NCI-H2171 treated with DMSO at 0.1 percent for 48 hours (cell line): ENCODE data around the gene ZNF841.
"Not testable (repeated sequence)": the region's sequence is repeated elsewhere in the genome, so short reads cannot be mapped to it uniquely, and the experiment has no call there.

ENCODE experiments used
- DNase-seq: peaks from one replicate; lab custom pipeline; 2025; lab: John Stamatoyannopoulos, UW

The ZNF841 gene

GRCh38 chr19:52095172-52096014, at the start of gene ZNF841:
ZNF841 (minus strand) TSS chr19:52095765; CDS start chr19:52084801, 10,964 bp downstream.
- DNase-seq: peak; percentile 91

- no peak for DNase-seq
These were observed 46.5 kb upstream of the ZNF841 start for GRCh38 chr19:52142001-52142595.

- DNase-seq: no peak
These were observed 45.6 kb upstream of the ZNF841 start for GRCh38 chr19:52141203-52141602.

DNA sequence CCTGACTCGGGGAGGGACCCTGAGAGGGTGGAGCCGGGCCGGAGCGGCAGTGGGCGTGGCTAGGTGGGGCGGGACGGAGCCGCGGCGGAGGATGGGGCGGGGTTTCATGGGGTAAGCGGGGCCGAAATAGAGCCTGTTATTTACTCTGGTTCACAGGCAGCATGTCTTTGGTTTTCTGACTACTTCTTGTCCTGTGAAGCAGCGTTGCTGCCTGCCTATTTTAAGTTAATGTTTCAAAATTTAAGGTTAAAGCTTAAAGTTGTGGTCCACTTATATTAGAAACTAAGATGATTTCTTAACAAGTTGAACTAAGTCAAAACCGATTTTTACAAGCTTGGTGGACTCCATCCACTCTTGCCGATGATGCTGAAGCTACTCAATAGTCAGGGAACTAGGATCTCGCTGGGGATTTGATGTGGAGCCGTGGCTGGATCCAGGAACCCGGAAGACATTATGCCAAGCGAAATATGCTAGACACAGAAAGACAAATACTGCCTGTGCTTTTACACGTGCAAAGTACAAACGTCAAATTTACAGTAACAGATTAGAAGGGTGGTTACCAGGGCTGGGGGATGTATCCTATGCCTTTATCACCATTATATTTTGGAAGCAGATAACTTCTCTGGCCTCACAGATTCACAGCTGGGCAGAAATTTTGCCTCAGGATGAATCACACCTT, 44.6 kb upstream of the ZNF841 start:
- no peak for DNase-seq

- peak; percentile 92 for DNase-seq
These were observed 43.9 kb upstream of the ZNF841 start, which contains the start of gene ZNF616 for GRCh38 chr19:52139252-52140031. ZNF616 (minus strand) TSS chr19:52139938; CDS start chr19:52130512, 9,426 bp downstream.

DNA sequence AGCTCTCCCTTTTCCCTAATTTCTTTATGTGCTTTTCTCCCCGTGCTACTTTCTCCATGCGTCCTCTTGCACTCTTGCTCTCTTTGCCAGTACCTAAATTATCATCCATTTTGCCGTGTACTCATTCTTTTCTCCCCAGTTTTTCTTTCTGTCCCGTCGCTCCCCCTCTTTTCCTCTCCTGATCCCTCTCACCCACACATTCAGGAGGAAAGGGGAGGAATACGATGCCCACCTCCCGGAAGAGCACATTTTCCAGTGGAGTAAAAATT, 43.4 kb upstream of the ZNF841 start:
- no peak for DNase-seq

GRCh38 chr19:52138278-52138982, 42.9 kb upstream of the ZNF841 start:
- peak; percentile 79 for DNase-seq

DNA sequence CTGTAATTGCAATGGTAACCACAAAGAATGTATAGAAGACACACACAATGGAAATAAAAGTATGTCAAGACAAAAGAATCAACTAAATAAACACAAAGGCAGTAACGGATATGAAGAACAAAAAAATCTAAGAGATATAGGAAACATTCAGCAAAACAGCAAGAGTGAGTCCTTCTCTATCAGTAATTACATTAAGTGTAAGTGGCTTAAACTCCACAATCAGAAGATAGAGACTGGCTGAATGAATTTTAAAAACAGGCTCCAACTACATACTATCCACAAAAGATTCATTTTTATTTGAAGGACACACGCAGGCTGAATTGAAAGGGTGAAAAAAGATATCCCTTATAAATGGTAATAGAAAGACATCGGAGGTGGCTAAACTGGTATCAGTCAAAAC, 24.7 kb upstream of the ZNF841 start:
- no peak for DNase-seq

DNA sequence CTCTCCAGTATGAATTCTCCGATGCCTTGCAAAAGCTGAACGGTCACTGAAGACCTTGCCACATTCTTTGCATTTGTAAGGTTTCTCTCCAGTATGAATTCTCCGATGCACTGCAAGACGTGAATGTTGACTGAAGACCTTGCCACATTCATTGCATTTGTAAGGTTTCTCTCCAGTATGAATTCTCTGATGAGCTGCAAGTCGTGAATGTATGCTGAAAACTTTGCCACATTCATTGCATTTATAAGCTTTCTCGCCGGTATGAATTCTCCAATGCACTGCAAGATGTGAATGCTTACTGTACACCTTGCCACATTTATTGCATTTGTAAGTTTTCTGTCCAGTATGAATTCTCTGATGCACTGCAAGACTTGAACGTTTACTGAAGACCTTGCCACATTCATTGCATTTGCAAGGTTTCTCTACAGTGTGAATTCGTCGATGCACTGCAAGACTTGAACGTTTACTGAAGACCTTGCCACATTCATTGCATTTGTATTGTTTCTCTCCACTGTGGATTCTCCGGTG, 20.0 kb upstream of the ZNF841 start:
- DNase-seq: no peak

GRCh38 chr19:52114691-52115090, 19.1 kb upstream of the ZNF841 start:
- no peak for DNase-seq

- DNase-seq: no peak
These were observed 17.1 kb upstream of the ZNF841 start for GRCh38 chr19:52112624-52113023.

DNA sequence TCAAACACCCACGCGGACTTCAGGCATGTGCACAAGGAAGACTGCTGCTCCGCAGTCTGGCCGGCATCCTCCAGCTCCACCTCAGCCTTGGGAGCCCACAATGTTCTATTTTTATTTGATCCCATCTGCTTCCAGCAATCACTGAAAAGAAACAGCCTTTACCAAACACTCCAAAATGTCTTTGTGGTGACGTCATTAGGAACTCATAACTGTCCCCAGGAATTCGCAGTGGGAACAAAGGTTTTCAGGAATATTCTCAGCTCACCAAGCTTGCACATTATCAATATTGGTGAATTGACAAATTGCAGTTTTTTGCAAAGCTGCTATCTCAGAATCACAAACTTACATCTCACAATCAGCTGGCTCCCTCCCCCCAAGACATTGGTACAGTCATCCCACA, 15.2 kb upstream of the ZNF841 start:
- DNase-seq: no peak

- no peak for DNase-seq
These were observed 7.2 kb upstream of the ZNF841 start for GRCh38 chr19:52102782-52103181.

GRCh38 chr19:52101866-52102562, 6.4 kb upstream of the ZNF841 start:
- no peak for DNase-seq

DNA sequence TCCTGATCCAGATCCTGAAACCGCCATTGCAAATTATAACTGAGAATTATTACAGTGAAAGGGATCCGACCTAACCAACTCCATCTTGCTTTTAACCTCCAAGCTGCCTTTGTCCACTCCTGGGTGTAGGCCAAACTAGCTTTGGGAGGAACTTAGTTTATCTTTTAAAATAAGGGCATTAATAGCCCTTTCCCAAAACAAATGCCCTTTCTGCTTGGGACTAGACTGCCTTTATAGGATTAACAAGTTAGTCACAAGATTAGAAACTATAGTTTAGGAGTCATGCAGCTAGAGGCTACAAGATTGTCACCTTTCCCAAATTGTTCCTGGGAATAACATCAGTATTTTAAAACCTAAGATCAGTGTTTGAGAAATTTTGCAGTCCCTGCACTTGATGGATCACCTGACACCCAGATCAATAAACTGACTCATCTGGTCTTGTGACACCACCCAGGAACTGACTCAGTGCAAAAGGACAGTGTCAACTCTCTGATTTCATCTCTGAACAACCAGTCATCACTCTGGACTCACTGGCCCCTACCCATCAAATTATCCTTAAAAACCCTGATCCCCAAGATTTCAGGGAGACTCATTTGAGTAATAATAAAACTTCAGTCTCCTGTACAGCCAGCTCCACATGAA, 4.1 kb upstream of the ZNF841 start:
- DNase-seq: no peak

- DNase-seq: not testable (repeated sequence)
These were observed 851 bp upstream of the ZNF841 start for GRCh38 chr19:52096416-52096815.

DNA sequence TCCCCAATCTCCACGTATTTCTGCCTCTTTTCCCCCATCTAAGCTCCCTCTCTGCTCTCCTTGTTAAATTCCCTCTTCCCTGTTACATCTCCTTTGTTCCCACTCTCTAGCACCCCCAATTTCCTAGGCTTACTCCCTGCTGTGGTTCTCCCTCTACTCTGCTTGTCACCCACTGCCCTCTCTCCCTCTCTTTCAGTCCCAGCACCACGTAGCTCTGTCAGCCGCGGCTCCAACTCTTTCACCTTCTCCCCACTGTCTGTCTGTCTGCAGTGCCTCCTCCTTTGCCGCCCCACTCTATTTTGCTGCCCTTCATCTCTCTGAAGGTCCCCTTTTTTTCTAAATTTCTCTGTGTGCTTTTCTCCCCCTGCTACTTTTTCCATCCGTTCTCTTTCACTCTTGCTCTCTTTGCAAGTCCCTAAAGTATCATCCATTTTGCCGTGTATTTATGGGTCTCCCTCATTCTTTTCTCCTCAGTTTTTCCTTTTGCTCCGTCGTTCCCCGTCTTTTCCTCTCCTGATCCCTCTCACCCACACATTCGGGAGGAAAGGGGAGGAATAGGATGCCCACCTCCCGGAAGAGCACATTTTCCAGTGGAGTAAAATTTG, 937 bp downstream of the ZNF841 start:
- DNase-seq: no peak

GRCh38 chr19:52086481-52086880, 9.1 kb downstream of the ZNF841 start:
- DNase-seq: no peak

GRCh38 chr19:52070496-52070895, 25.1 kb downstream of the ZNF841 start:
- no peak for DNase-seq

GRCh38 chr19:52069653-52070052, 25.9 kb downstream of the ZNF841 start:
- DNase-seq: no peak
